SW 1271 (cell line): ENCODE data around the gene SLC22A23.

ENCODE experiments used
- DNase-seq, 2 experiments: peaks; one replicate each; lab custom pipeline; 2025; lab: John Stamatoyannopoulos, UW

The SLC22A23 gene

GRCh38 chr6:3446184-3446583, 10.7 kb downstream of the SLC22A23 start:
- DNase-seq, result no peak

DNA sequence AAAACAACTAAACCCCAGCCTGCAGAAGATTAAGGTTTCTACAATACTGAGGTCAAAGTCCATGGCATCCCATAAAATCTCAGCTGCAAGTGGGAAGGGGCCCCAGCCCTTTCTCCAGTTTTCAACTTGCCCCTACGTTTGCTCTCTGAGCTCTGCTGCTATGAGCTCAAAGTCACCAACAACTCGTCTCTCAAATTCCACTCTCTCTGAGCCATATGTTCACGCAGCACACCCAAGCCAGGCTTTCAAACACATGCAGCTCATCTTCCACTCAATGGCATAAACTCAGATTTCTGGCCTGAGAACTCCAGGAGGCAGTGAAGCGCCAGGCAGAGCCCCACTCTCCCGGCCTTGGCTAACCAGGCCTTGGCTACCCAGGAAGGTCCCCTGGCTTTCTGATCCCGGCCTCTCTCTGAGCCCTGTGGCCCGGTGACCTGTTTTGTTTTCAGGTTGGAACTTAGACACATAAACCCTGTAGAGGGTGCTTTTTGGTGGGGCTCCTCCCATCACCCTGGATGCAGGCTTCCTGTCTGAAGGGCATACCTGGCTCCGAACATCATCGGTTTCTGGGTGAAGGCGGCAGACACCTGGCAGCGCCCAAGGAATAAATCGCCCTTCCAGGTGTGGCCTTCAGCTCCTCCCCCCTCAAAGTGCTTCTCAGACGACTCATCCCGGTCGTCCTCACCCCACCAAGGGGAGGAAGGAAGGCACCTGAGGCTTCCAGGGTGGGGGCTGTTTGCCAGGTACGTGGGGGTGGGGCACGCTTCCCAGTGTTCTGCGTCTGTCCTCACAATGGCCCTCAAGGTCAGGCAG, 12.4 kb downstream of the SLC22A23 start:
- no peak for DNase-seq

- no peak for DNase-seq
These were observed 13.7 kb downstream of the SLC22A23 start for GRCh38 chr6:3443221-3443515.

GRCh38 chr6:3442431-3443220, 14.2 kb downstream of the SLC22A23 start:
- no peak for DNase-seq

GRCh38 chr6:3440911-3441310, 15.9 kb downstream of the SLC22A23 start:
- DNase-seq, result no peak

GRCh38 chr6:3439961-3440360, 16.9 kb downstream of the SLC22A23 start:
- no peak for DNase-seq

GRCh38 chr6:3438190-3439167, 18.4 kb downstream of the SLC22A23 start:
- DNase-seq, result no peak

GRCh38 chr6:3433005-3433404, 23.8 kb downstream of the SLC22A23 start:
- no peak for DNase-seq

GRCh38 chr6:3432416-3432815, 24.4 kb downstream of the SLC22A23 start:
- no peak for DNase-seq

GRCh38 chr6:3431994-3432393, 24.9 kb downstream of the SLC22A23 start:
- no peak for DNase-seq

DNA sequence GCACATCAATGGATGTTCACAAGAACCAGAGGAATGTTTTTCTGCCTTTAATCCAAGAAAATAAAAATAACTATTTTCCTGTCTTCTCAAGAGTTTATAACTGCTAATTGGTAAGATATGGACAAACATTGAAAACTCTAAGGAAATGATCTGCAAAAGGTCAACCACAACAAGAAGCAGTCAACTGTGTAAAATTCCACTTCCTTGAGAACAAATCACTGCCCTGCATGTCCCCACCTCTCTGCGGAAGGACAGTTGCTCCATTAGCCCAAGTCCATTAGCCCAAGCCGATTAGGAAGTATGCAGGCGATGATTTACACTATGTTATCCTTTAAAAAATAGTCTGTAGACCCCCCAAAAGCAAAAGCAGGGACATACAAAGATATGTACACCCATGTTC, 27.6 kb downstream of the SLC22A23 start:
- DNase-seq, result no peak

DNA sequence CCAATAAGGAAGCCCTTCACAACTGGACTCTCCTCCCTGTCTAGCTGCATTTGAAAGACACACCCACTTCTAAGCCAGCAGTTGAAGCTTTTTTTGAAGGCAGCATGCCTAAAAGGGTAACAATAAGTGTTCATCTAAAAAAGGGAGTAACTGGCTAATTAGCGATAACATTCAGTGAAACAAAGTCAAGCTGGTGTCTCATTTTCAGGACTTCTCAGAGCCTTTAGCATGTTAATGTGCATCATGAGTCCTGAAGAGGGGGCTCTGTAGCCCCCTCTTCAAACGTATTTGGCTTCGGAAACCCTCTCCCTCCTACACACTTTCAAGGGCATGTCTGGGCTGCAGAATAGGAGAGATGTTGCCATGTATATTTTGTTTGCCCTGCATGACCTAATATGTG, 28.1 kb downstream of the SLC22A23 start:
- DNase-seq, result no peak

- no peak for DNase-seq
These were observed 28.6 kb downstream of the SLC22A23 start for GRCh38 chr6:3428247-3428646.

- no peak for DNase-seq
These were observed 29.2 kb downstream of the SLC22A23 start for GRCh38 chr6:3427687-3428085.

DNA sequence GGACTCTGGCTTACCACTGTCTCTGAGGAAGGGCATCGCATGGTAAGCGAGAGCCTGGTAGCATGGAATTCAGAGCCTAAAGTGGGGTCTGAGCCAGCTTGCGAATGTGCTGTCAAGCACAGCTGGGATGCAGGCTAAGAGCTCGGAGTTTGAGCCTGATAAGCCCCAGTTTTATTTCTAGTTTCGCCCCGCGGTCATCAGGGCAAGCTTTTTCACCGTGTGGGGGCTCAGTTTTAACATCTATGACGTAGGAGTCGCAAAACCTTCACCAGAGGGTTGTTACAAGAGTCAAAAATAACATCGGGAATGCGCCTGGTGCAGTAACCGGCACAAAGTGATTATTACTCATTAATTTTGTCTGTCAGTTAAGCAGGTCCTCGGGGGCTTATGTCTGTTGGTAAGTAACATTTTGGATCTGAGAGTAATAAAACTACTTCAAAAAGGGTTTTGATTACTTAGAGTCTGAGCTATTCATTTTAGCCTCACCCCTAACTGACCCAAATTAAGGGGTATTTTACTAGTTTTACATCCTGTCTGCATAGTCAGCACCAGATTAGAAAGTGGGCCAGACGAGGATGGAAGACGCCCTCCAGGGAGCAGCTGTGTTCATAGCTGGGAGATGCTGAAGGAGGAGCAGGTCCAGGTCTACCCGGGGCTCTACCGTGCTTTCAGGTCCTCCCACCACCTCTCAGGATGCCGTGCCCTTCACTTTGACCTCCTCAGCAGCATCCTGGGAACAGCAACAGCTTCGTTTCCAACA, 29.7 kb downstream of the SLC22A23 start:
- no peak for DNase-seq

DNA sequence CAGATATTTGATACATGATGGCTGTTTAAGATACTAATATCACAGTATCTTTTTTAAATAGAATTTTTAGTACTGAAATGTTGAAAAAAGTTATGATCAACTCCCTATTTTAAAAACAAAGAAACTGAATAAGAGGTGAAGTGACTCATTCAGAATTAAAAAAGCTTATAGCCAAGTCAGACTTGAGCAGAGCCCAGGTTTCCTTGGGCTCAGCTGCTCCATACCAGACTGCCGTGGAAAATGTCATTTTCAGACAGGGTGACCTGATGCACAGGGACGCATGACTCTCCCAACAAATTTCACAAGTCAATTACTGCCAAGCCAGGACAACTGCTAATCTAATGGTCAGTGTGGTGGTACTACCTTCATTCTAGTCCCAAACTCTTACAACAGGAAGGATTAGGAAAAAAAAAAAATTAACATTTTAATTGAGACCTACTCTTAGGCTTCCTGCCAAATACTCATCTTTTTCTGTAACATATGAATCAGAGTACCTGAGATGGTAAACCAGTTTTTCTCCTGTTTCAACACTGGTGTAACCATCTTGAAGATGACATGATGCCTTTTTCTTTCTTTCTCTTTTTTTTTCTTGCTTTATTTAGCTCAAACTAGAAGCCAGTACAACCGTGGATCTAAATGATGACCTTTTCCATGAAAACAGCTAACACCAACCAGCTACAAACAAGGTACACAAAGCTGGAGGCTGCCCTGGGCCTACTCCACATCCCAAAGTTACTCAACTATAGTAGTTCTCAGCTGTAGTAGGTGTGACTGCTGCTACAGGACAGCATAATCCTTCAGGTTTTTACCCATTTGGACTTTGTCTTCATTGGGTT, 30.5 kb downstream of the SLC22A23 start:
- DNase-seq, result no peak

DNA sequence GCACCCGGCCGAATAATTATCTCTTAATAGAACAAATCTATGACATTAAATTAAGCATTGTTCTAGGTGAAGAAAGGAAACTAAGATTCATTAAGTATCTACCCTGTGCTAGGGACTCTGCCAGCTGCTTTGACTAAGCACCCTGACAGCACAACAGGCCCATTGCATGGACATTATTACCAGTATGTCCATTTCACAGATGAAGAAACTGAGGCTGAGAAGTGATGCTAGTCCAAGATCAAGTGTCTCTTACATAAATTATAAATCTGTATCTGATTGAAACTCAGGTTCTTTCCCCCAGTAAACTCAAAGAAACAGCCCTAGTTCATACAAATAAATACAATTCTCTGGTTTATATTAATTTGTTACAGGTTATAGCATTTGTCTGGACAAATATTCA, 31.3 kb downstream of the SLC22A23 start:
- DNase-seq, result no peak

- DNase-seq, result no peak
These were observed 32.5 kb downstream of the SLC22A23 start for GRCh38 chr6:3424185-3424927.

- DNase-seq, result no peak
These were observed 33.2 kb downstream of the SLC22A23 start for GRCh38 chr6:3423439-3424184.
